ENCODE results near the gene CNNM2. TPM values are rescaled to one million over a fixed set of nuclear protein-coding genes. Genes with fewer than 3 reads are reported as not detected.

CNNM2 gene
- total RNA-seq, 1 experiment from 2014 or later, result 23.5 TPM

- CTCF ChIA-PET, result interaction anchor here (0.6 to 2.6 kb wide), 6 partner anchors 26 to 169 kb away, joined by 3 to 25 read pairs (median 4); partner anchors contain the start of gene RPEL1
- DNase-seq (ENCODE audit: low spot score) (no peak), ATAC-seq (peak; percentile 60)
- no peak for TF ChIP-seq ZBTB43 (CRISPR knock-in tag; IDR thresholded peaks at IDR 0.05)
- no peak for TF ChIP-seq USF2 (CRISPR knock-in tag; IDR thresholded peaks at IDR 0.05)
- no peak for TF ChIP-seq TCF7 (CRISPR knock-in tag; IDR thresholded peaks at IDR 0.05; ENCODE audit: low read depth)
- TF ChIP-seq, protein P1, sequence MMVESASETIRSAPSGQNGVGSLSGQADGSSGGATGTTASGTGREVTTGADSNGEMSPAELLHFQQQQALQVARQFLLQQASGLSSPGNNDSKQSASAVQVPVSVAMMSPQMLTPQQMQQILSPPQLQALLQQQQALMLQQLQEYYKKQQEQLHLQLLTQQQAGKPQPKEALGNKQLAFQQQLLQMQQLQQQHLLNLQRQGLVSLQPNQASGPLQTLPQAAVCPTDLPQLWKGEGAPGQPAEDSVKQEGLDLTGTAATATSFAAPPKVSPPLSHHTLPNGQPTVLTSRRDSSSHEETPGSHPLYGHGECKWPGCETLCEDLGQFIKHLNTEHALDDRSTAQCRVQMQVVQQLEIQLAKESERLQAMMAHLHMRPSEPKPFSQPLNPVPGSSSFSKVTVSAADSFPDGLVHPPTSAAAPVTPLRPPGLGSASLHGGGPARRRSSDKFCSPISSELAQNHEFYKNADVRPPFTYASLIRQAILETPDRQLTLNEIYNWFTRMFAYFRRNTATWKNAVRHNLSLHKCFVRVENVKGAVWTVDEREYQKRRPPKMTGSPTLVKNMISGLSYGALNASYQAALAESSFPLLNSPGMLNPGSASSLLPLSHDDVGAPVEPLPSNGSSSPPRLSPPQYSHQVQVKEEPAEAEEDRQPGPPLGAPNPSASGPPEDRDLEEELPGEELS (CRISPR knock-in tag; IDR thresholded peaks at IDR 0.05), result no peak
- TF ChIP-seq, protein P2, sequence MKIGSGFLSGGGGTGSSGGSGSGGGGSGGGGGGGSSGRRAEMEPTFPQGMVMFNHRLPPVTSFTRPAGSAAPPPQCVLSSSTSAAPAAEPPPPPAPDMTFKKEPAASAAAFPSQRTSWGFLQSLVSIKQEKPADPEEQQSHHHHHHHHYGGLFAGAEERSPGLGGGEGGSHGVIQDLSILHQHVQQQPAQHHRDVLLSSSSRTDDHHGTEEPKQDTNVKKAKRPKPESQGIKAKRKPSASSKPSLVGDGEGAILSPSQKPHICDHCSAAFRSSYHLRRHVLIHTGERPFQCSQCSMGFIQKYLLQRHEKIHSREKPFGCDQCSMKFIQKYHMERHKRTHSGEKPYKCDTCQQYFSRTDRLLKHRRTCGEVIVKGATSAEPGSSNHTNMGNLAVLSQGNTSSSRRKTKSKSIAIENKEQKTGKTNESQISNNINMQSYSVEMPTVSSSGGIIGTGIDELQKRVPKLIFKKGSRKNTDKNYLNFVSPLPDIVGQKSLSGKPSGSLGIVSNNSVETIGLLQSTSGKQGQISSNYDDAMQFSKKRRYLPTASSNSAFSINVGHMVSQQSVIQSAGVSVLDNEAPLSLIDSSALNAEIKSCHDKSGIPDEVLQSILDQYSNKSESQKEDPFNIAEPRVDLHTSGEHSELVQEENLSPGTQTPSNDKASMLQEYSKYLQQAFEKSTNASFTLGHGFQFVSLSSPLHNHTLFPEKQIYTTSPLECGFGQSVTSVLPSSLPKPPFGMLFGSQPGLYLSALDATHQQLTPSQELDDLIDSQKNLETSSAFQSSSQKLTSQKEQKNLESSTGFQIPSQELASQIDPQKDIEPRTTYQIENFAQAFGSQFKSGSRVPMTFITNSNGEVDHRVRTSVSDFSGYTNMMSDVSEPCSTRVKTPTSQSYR (CRISPR knock-in tag; IDR thresholded peaks at IDR 0.05), result no peak
- no peak for TF ChIP-seq PREB (CRISPR knock-in tag; IDR thresholded peaks at IDR 0.05; ENCODE audit: borderline replicate concordance)
- Mint-ChIP-seq H3K27me3 (ENCODE audit: low read depth) (no peaks in the 10 kb centered on the region), H3K9me3 (no peaks in the 10 kb centered on the region), H3K4me1 (no peaks in the 10 kb centered on the region), H3K36me3 (peaks cover 48% of the 10 kb centered on the region), H3K4me3 (no peak overlapping the region), H3K27ac (no peak overlapping the region)
- POLR2A ChIA-PET, result interaction anchor here (0.6 kb wide), 1 partner anchor 301 kb away, joined by 4 read pairs; no protein-coding TSS in a partner anchor
Measured at GRCh38 chr10:103086799-103087198, 168.7 kb downstream of the CNNM2 start.

DNA sequence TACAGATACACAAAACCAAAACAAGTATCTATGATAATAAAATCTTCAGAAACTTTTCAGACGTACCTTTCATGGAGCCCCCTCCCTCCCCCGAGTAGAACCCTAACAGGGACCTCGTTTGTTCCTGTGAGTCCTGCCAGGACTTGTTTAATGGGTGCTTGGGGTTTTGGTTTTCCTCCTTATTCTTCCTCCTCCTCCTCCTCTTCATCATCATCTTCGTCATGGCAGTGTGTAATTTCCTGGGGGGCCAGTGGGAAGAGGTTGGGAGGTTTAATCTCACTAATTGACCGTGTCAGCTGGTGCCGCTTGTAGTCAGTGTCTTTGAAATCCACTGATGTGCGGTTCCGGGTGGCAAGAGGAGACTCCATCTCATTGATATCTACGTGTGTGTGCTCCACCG is 171.4 kb downstream of the CNNM2 start:
- POLR2A ChIA-PET, result no interaction called here
- Mint-ChIP-seq H3K27ac (peak overlapping the region; percentile 62), H3K4me3 (no peak overlapping the region)

More for the DNA sequence above, 171.4 kb downstream of the CNNM2 start:
- no peaks in the 10 kb centered on the region for H3K4me1 Mint-ChIP-seq
- peaks cover 72% of the 10 kb centered on the region for H3K36me3 Mint-ChIP-seq
- no peaks in the 10 kb centered on the region for H3K9me3 Mint-ChIP-seq
- ATAC-seq, result no peak
- no peaks in the 10 kb centered on the region for H3K27me3 Mint-ChIP-seq (ENCODE audit: low read depth)
- no peak for DNase-seq (ENCODE audit: low spot score)
- CTCF ChIA-PET, result interaction anchor here (1.1 kb wide), 1 partner anchor 155 kb away, joined by 4 read pairs; no protein-coding TSS in a partner anchor
- TF ChIP-seq, protein P3, sequence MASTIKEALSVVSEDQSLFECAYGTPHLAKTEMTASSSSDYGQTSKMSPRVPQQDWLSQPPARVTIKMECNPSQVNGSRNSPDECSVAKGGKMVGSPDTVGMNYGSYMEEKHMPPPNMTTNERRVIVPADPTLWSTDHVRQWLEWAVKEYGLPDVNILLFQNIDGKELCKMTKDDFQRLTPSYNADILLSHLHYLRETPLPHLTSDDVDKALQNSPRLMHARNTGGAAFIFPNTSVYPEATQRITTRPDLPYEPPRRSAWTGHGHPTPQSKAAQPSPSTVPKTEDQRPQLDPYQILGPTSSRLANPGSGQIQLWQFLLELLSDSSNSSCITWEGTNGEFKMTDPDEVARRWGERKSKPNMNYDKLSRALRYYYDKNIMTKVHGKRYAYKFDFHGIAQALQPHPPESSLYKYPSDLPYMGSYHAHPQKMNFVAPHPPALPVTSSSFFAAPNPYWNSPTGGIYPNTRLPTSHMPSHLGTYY (CRISPR knock-in tag; IDR thresholded peaks at IDR 0.05), result no peak
- TF ChIP-seq, protein P4, sequence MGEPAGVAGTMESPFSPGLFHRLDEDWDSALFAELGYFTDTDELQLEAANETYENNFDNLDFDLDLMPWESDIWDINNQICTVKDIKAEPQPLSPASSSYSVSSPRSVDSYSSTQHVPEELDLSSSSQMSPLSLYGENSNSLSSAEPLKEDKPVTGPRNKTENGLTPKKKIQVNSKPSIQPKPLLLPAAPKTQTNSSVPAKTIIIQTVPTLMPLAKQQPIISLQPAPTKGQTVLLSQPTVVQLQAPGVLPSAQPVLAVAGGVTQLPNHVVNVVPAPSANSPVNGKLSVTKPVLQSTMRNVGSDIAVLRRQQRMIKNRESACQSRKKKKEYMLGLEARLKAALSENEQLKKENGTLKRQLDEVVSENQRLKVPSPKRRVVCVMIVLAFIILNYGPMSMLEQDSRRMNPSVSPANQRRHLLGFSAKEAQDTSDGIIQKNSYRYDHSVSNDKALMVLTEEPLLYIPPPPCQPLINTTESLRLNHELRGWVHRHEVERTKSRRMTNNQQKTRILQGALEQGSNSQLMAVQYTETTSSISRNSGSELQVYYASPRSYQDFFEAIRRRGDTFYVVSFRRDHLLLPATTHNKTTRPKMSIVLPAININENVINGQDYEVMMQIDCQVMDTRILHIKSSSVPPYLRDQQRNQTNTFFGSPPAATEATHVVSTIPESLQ (CRISPR knock-in tag; IDR thresholded peaks at IDR 0.05), result no peak
- TF ChIP-seq EMX1 (CRISPR knock-in tag; IDR thresholded peaks at IDR 0.05), result no peak
- no peak for TF ChIP-seq MXD4 (CRISPR knock-in tag; IDR thresholded peaks at IDR 0.05; ENCODE audit: borderline replicate concordance)
- no peak for TF ChIP-seq ZNF138 (CRISPR knock-in tag; conservative IDR thresholded peaks at IDR 0.05)
- no peak for TF ChIP-seq PREB (CRISPR knock-in tag; IDR thresholded peaks at IDR 0.05; ENCODE audit: borderline replicate concordance)
- no peak for TF ChIP-seq ZNF396 (CRISPR knock-in tag; IDR thresholded peaks at IDR 0.05; ENCODE audit: borderline replicate concordance)
- no peak for TF ChIP-seq E2F1 (CRISPR knock-in tag; IDR thresholded peaks at IDR 0.05)
- no peak for TF ChIP-seq NFE2L1 (CRISPR knock-in tag; IDR thresholded peaks at IDR 0.05)
- TF ChIP-seq GTF2I (CRISPR knock-in tag; conservative IDR thresholded peaks at IDR 0.05), result no peak
- TF ChIP-seq OVOL2 (CRISPR knock-in tag; IDR thresholded peaks at IDR 0.05; ENCODE audit: borderline replicate concordance), result no peak
- TF ChIP-seq FOXP1 (CRISPR knock-in tag; IDR thresholded peaks at IDR 0.05; ENCODE audit: borderline replicate concordance), result no peak

All from WTC11 (cell line).